SK-N-SH (cell line): Measurements from ENCODE around the gene RAB11FIP5.

Source experiments
- CHD2 ChIP-seq: fragments of 150-350 bp; IDR thresholded peaks from 2 replicates; pipeline ENCODE4 v1.6.1; 2018; ENCODE audit warnings: low read length; ENCODE audit not compliant: partially characterized antibody
- CTCF ChIP-seq: fragments of 200-600 bp; sonication (generic); IDR thresholded peaks from 2 replicates; pipeline ENCODE4 v1.6.1; 2017; ENCODE audit warnings: antibody characterized with exemption, mild to moderate bottlenecking, moderate library complexity
- ELF1 ChIP-seq: IDR thresholded peaks from 2 replicates; pipeline ENCODE4 v1.4.0; 2012
- EP300 ChIP-seq, 2 experiments: IDR thresholded peaks; 2 replicates each; pipeline versions ENCODE4 v1.4.0 to v1.6.1; 2012; ENCODE audit warnings: borderline replicate concordance in 1 of 2, low read depth in 1 of 2, low read length in 1 of 2
- EZH2phosphoT487 ChIP-seq: fragments of 200-600 bp; sonication (generic); IDR thresholded peaks from 2 replicates; pipeline ENCODE4 v1.6.1; 2017; ENCODE audit warnings: low read depth, mixed run types, mild to moderate bottlenecking, antibody characterized with exemption, moderate library complexity, borderline replicate concordance
- POLR2AphosphoS5 ChIP-seq: IDR thresholded peaks from 2 replicates; pipeline ENCODE4 v1.6.1; 2012; ENCODE audit warnings: low read depth, low read length
- RCOR1 ChIP-seq: fragments of 150-350 bp; IDR thresholded peaks from 2 replicates; pipeline ENCODE4 v1.6.1; 2017; ENCODE audit warnings: antibody characterized with exemption, low read length
- REST ChIP-seq: IDR thresholded peaks from 2 replicates; pipeline ENCODE4 v1.6.1; 2012; ENCODE audit warnings: mild to moderate bottlenecking, low read depth, low read length, moderate library complexity
- RXRA ChIP-seq: IDR thresholded peaks from 2 replicates; pipeline ENCODE4 v1.4.0; 2012; ENCODE audit warnings: low read depth, mild to moderate bottlenecking, borderline replicate concordance
- TEAD4 ChIP-seq: IDR thresholded peaks from 2 replicates; pipeline ENCODE4 v1.4.0; 2012; ENCODE audit warnings: mild to moderate bottlenecking, borderline replicate concordance; ENCODE audit not compliant: insufficient read depth
- USF1 ChIP-seq: IDR thresholded peaks from 2 replicates; pipeline ENCODE4 v1.4.0; 2012; ENCODE audit warnings: low read depth, borderline replicate concordance
- ZBTB33 ChIP-seq: IDR thresholded peaks from 2 replicates; pipeline ENCODE4 v1.4.0; 2012; ENCODE audit warnings: low read depth, borderline replicate concordance

GRCh38 chr2:73079636-73080035 is 33.1 kb downstream of the RAB11FIP5 start:
- TF ChIP-seq EZH2phosphoT487 (no peak), REST (no peak), CTCF (no peak), ZBTB33 (no peak), EP300 (IDR thresholded peaks at IDR 0.05; ENCODE audit: borderline replicate concordance in 1 of 2, low read depth in 1 of 2, low read length in 1 of 2) (no peak), USF1 (no peak), CHD2 (no peak), POLR2AphosphoS5 (no peak), ELF1 (no peak), RCOR1 (no peak), RXRA (no peak), TEAD4 (no peak)
